T-helper 1 cell treated with Interleukin-12 subunit alpha and Interleukin-12 subunit beta and Interleukin-4 antibody, amounts not matched to agents 30 ng/mL and 1 ng/mL, for 36 hours (primary cell): ENCODE measurements around the gene ZNF277. TPM values are rescaled to one million over a fixed set of nuclear protein-coding genes. Genes with fewer than 3 reads are reported as not detected.
"Not testable (repeated sequence)": the region's sequence is repeated elsewhere in the genome, so short reads cannot be mapped to it uniquely, and the experiment has no call there.

ENCODE experiments used
- intact Hi-C: fragments of 100-400 bp; cut with micrococcal nuclease; formaldehyde crosslinking; loops from one replicate; pipeline ENCODE4 v1.15.1; 2024
- total RNA-seq: library from RNA; stranded (reverse); gene quantifications from 2 replicates; pipeline ENCODE4 v1.2.3, GENCODE V29; 2022

The ZNF277 gene
- total RNA-seq, 1 donor from 2014 or later, result 14.3 TPM

DNA sequence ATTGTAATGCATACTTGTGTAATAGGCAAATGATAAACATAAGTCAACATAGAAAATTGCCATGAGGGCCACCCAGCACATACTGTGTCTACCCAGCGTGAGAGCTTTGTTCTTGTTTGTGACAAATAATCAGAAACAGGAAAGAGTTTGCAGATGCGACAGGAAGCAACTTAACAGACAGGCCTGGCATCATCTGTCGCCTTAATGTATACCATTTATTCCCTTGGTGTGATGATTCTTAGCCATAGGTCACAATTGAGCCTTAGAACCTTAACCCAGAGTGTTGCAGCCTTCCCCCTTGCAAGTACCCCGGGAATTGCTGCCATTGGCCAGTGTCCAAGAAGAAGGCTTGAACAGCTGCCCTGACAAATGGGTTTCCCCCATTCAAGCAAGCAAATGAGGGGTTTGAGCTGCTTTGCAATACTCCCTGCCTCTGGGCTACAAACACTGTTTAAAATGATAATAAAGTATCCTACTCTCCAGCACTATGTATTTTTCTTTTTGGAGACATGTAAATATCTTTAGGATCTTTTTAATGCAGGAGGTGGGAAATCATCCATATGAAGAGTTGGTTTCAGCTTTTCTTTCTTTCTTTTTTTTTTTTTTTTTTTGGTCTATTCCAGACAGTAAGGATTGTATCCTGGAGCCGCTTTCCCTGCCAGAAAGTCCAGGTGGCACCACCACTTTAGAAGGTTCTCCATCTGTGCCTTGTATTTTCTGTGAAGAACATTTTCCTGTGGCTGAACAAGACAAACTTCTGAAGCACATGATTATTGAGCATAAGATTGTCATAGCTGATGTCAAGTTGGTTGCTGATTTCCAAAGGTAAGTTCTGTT, 80.0 kb downstream of the ZNF277 start:
- intact Hi-C loops, result no loop called here

DNA sequence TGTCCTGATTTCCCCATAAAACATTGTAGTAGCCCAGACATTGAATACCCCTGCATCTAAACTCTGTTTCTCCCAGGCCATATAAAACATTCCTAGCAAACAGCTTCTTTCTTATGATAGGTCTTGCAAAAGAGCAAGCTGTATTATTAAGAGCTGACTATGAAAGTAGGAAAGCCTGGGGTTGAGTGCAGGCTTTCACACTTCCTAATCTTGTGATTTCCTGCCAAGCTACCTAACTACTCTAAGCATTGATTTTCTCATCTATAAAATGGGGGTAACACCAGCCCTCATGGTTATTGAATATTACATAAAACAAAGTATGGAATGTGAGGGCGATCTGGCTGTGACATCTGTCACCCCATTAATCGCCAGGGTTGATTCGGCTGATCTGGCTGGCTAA, 81.8 kb downstream of the ZNF277 start:
- intact Hi-C loops, result no loop called here

DNA sequence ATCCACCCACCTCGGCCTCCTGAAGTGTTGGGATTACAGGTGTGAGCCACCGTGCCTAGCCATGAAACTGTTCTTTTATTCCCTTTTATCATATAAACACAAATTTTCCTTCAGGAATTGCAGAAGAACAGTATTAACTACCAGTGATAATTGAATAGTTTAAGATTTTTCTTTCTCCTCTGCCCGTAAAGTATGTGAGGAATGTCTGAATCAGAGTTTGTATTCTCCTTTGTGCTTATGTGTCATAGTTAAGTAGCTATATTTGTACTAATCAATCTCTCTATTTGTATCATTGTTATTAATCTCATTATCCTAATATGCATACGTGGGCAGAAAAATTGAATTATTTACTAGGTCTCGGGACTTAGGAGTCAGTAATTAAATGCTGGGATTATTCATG, 83.6 kb downstream of the ZNF277 start:
- intact Hi-C loops, result no loop called here

DNA sequence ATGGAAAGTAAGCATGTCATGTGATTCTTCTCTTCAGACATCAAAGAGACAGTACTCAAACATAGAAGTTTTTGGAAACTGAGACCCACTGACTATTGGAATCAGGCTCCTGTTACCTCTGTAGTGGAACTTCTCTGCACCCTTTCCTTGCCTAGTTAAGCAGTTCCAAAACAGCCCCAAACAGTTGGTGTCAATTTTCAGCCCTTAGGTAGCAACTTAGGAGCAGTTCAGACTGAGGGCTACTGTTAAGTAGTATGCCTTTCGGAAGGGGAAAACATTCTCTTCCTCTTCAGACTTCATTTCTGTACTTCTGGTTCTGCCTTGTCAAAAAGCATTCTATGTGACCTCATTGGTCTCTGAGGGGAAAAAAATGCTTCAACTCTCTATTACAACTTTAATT, 85.7 kb downstream of the ZNF277 start:
- intact Hi-C loops, result no loop called here

DNA sequence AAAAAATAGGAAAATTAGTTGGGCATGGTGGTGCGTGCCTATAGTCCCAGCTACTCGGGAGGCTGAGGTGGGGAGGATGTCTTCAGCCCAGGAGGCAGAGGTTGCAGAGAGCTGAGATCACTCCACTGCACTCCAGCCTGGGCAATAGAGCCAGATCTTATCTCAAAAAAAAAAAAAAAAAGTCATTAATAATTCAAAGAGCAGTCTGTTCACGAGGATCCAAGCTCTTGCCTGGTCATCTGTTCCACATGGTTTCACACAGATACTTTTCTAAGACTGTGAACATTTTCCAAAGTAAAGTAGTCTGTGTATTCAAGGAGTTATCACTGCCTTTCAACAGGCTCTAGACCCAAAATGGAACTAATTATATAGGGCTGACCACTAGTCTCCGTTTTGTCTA, 86.9 kb downstream of the ZNF277 start:
- intact Hi-C loops, result no loop called here

DNA sequence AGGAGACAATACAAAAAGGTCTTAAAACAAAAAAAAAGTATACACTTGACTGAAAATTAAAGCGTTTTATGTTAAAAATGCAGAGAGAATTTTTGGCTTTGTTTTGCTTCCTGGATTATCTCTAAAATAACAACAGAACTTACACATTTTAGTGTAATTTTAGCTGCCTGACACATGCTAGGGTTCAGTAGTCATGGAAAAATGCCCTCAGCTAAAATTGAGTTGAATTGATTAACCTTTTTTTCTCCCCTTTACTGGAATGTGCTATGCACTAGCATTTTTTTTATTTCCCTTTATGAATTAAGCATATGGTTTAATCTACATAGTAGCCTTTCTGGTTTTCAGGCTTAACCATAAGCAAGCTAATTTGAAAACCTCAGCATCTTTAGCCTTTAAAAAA, 89.9 kb downstream of the ZNF277 start:
- intact Hi-C loops, result no loop called here

DNA sequence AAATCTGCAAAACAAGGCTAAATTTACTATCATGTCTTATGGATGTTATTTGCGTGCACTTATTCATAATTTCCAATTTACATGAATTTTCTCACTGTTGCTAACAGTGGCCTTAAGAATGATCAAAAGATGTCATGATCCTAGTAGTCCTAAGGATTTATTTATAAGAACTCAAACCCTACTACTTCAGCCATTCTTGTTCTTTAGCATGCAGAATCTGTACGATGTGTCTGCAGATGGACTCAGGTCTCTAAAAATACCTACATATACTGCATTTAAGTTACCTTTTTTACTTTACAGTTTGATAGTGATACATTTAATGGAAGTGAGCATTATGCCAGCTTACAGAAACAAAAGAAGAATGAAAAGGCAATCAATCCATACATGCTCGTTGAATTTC, 91.2 kb downstream of the ZNF277 start:
- intact Hi-C loops, result no loop called here

DNA sequence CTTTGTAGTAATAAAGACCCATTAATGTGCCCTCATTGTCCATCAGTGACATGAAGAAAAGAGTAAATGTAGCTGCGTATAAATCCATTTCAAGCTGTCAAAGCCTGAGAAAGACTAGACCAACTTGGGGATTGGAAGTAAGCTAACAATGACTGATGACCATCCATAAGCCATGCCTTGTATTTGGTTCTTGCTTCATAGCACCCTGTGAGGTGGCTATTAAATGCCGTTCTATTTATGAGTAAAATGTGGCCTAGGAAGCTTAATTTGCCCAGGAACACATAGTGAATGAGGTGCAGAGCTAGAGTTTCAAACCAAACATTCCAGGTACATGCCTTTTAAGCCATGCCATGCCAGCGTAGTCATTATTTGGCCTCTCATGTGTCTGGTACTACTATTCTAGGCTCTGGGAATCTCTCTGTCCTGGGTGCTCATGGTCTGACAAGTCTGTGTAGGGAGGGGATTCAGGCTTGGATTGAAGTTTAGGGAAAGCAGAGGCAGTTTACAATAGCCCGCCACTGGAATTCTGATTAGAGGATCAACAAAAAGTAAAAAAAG, 92.1 kb downstream of the ZNF277 start:
- intact Hi-C loops, result no loop called here

DNA sequence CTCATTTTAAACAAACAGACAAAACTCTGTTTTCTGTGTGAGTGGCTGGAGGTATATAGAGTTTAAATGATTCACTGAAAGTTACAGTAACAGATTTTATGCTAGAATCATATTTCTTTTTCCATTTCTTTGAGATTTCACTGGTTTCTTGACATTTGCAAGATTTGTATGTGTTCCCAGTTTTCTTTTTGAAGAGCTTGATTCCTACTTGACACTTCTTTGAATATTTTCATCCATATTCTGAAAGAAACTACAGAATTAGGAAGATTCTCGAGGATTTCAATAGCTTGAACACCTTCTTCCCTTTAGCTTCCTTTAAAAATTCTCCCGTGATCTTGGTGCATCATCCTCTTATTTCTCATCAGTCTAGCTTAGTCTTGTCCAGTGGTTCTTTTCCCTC, 93.6 kb downstream of the ZNF277 start:
- intact Hi-C loops, result no loop called here

DNA sequence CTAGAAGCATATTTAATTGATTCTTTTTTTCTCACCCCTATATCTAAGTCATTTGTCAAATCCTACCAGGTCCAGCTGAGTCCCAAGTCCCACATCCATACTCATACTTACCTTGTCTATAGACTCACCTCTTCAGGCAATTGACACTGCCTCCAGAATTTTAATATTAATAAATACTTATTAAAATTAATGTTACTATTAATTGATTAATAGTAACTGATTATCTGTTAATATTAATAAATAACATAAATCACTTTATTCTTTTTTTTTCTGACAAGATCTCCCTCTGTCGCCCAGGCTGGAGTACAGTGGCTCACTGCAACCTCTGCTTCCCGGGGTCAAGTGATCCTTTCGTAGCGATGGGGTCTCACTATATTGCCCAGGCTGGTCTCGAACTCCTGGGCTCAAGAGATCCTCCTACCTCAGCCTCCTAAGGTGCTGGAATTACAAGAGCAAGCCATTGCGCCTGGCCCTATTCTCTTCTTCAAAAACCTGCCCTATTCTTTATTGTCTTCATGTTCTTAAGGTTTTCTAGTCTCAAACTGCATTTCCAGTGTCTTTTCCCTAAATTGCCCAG, 94.4 kb downstream of the ZNF277 start:
- intact Hi-C loops, result no loop called here

DNA sequence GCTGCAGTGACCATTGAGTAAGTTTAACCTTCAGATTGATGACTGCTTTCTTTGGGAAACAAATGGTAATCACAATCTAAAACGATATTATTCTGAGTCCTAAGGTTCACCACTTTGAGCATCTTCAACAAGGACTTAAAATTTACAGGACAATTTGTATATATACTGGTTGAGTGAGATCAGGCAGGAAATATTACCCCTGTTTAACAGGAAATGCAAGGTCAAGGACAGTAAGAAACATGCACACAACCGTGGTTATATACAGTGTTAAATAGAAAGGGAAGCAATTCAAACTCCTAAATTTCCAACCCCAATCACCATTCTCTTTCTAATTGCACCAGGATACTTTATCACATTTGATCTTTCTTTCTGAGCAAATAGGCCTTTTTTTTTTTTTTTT, 96.1 kb downstream of the ZNF277 start:
- intact Hi-C loops, result no loop called here

DNA sequence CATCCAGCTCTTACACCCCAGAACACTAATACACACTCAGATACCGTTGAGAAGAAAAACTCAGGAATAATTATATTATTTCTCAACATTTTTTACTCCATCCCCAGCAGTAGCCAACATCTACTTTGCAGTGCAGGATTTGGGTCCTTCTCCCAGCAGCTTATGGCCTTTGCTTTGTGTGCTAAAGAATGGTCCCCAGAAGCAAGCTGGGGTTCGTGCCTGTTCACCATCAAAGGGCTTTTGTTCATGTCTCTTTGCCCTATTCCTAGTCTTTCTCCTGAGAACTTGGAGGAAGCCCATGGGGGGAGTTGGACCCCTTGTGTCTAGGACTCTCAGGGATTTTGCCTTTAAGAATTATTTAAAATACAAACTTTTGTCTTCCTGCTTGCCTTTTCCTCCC, 100.4 kb downstream of the ZNF277 start:
- intact Hi-C loops, result no loop called here

DNA sequence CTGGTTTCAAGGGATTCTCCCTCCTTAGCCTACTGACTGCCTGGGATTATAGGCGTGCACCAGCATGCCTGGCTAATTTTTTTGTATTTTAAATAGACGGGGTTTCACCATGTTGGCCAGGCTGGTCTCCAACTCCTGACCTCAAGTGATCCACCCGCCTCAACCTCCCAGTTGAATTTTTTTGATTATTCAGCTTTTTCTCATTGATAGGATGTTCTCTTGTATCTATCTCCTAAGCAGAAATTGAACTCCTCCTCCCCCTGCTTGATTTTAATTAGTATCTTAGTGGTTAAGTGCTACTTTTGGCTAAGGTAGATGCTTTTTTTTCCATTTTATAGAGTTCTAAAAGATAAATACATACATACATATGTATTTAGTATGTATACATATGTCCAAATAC, 101.0 kb downstream of the ZNF277 start:
- intact Hi-C loops, result no loop called here

DNA sequence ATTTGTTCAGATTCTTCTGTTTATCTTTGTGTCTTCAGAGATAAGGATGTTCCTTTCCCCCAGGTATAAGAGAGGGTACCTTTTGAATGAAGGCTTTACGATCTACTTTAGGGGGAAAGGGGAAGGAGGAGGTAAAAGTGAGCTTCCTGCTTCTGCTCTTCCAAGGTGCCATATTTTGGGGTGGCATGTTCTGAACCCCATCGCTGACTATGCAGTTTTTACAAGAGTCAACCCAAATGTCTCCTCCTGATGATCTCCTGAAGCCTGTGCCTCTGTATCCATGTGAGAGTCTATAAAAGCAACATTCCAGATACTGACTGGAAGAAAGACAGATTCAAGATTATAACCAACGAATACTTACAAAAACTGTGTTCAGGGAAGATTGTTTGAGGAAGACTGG, 102.5 kb downstream of the ZNF277 start:
- intact Hi-C loops, result no loop called here

DNA sequence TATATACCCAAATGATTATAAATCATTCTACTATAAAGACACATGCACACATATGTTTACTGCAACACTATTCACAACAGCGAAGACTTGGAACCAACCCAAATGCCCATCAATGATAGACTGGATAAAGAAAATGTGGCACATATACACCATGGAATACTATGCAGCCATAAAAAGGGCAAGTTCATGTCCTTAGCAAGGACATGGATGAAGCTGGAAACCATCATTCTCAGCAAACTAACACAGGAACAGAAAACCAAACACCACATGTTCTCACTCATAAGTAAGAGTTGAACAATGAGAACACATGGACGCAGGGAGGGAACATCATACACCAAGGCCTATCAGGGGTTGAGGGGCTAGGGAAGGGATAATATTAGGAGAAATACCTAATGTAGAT, 110.3 kb downstream of the ZNF277 start:
- intact Hi-C loops, result not testable (repeated sequence)

DNA sequence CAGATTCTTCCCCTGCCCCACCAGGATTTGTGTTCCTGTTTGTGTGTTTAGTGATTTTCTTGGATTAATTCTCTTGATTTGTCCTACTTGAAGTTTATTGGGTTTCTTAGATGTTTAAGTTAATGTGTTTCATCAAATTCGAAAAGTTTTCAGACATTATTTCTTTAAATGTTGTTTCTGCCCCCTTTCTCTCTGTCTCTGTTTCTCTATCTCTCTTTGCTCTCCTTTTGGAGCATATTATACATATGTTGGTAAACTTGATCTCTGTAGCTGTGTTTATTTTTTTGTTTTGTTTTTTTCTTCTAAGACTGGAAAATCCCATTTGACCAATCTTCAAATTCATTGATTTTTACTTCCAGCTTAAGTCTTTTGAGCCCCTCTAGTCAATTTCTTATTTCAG, 115.6 kb downstream of the ZNF277 start:
- intact Hi-C loops, result no loop called here

DNA sequence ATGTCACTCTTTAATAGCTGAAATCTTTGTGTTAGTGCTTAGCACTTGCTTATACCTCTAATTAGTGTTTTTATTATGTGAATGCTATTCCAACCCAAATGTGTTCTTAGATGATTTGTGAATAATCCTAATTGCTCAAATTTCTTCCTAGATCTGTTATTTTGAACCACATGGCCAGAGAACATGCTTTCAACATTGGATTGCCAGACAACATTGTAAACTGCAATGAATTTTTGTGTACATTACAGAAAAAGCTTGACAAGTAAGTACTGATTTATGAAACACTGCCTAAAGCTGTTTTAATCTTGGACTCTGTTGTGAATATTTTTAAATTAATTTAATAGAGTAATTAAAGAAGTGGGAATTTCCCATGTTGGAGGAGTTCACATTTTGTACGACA, 121.1 kb downstream of the ZNF277 start:
- intact Hi-C loops, result no loop called here

DNA sequence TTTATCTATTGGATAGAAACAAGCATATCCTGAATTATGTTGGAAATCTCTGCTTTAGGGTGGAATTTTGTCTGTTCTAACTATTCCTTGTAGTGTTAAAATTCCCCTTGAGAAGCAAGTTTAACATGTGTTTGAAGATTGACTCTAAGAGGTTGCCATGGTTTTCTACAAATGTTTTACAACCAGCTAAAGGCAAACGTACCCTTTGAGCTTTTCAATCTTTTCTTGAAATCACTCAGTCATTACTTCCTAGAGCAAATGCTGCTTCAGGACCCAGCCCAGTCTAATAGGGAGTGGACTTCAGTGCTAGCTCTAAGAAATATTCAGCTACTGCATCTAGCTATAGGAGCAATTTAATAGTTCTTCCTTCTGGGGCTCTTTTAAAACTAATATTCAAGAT, 125.0 kb downstream of the ZNF277 start:
- intact Hi-C loops, result no loop called here

DNA sequence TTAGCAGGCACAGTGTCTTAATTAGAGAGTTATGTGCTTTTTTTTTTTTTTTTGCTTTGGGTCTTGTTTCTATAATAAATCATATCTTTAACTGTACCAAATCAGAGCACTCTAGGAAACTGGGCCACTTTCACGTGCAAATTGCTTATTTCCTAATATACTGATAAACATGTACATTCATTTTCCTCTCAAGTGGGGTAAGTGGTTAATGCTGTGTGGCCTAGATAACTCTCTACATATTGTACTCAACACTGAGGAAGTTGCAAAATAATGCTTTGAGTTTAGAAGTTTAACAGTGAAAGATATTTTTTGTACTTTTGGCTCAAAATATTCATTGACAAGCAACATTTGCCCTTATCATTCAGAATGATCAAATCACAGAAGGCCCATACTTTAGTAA, 127.9 kb downstream of the ZNF277 start:
- intact Hi-C loops, result no loop called here

DNA sequence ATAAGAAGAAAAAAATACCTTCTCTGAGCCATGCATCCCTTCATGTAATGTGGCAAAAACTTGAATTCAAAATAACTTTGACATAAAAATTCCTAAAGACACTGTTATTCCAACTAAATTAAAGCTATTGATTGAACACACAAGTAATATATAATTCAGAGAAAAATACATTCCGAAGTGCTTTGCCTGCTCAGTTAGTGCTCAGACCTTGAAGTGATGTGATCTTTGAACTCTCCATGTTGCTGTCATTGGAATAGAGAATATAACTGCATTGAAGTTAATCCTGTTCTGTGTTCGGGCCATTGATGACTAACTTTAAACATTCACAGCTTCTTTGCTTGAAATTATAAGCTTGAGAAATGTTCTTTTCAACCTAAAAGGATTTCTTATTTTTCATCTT, 129.8 kb downstream of the ZNF277 start:
- intact Hi-C loops, result no loop called here

DNA sequence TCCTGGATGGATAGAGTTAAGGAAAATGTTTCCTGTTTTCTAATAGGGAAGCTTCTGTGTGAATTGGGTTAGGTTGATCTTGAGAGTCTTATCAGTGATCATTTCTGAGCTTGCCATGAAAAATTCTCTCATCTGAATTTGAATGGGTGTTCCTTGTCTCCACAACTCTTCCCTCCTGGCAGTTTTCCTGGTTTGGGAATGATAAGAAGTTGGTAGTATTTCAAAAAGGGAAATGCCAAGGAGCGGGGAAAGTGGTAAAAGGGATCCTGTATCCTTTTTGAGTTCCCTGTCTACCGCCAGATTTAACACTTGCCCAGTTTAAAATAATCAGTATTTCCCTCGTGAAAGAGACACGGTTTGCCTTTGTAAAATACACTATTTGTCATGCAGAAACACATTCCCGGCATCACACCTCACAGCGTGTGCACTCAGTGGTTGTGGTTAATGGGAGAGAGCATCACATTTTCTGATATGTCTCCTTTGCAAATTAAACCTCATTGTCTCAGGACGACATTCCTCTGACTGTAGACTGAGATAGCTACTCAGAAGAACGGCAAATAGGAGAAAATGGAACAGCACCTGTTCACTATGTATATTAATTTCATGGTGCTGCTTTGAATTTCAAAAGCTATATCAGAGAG, 130.6 kb downstream of the ZNF277 start:
- intact Hi-C loops, result no loop called here

DNA sequence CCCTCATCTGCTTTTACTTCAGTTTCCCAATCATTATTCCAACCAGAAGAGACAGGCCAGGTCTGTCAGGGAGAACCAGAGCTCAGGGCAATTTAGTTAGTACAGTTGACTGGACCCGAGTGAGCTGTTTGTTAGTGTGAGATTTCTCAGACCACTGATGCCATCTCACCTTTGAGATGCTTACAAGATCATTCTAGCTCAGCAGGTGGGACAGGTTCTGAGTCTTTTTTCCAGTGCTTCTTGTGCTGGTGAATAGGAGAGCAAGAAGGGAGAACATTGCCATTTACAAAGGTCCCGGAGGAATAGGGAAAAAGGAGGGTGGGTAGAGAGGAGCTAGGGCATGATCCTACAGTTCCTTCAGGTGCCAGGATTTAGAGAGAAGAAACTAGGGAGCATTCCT, 131.4 kb downstream of the ZNF277 start:
- intact Hi-C loops, result no loop called here

DNA sequence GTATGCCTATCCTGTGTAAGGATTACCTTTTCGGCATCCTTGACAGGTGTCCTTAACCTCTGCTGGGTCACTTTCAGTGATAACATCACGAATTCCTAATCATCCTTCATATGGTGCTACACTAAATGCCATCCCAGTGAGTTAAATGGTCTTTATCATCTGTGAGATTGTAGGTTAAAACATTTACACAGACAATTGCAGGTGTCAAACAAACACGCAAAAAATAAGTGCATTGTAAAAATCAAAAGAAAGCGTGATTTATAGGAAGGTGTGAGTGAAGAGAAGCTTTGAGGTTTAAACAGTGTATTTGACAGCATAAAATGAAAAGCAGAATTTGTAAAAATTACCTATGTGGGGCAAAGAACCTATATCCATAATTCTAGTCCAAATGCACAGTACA, 132.3 kb downstream of the ZNF277 start:
- intact Hi-C loops, result no loop called here
